Panc1 (cell line): Measurements from ENCODE around the gene RNF11. TPM values are rescaled to one million over a fixed set of nuclear protein-coding genes. Genes with fewer than 3 reads are reported as not detected.

Source experiments
- ATAC-seq: fragments of 200-7000 bp; cut with Tn5 transposase; 2 replicates; pipeline ENCODE4 v1.9.1; 2020; ENCODE audit warnings: mild to moderate bottlenecking, moderate library complexity
- BruUV-seq: library from RNA; stranded (reverse); fragments of 400-500 nt; replicated peaks from 2 replicates; lab custom pipeline; 2021; lab: Mats Ljungman, UMichigan
- CTCF ChIA-PET: fragments of 300-600 bp; sonication (Branson Sonifier 250); formaldehyde crosslinking; loops from one replicate; lab custom pipeline; 2022; ENCODE audit warnings: antibody characterized with exemption; lab: Charles Lee
- POLR2A ChIA-PET: fragments of 300-600 bp; sonication (Branson Sonifier 250); formaldehyde crosslinking; loops from one replicate; lab custom pipeline; 2022; ENCODE audit warnings: antibody characterized with exemption; lab: Charles Lee
- DNase-seq: peaks from one replicate; pipeline ENCODE4 v3.0.0-alpha.2; 2010; ENCODE audit warnings: low read depth, low spot score
- H3K27ac ChIP-seq: 2 replicates; pipeline ENCODE4 v1.5.1; 2011; ENCODE audit warnings: mild to moderate bottlenecking, low read length, inconsistent platforms
- H3K27me3 ChIP-seq: fragments of 200-500 bp; sonication (Bioruptor generic); 2 replicates; pipeline ENCODE4 v1.6.0; 2014; ENCODE audit warnings: low read length, inconsistent platforms; ENCODE audit not compliant: control insufficient read depth, insufficient read depth
- H3K36me3 ChIP-seq: fragments of 200-500 bp; sonication (Bioruptor generic); 2 replicates; pipeline ENCODE4 v1.5.1; 2014; ENCODE audit warnings: inconsistent platforms, mild to moderate bottlenecking, low read length, moderate library complexity; ENCODE audit not compliant: control insufficient read depth, insufficient read depth
- H3K4me1 ChIP-seq: 2 replicates; pipeline ENCODE4 v1.5.1; 2011; ENCODE audit warnings: inconsistent platforms, mild to moderate bottlenecking, low read length, moderate library complexity; ENCODE audit not compliant: control insufficient read depth, insufficient read depth
- H3K4me3 ChIP-seq, 2 experiments: 2 replicates each; pipeline ENCODE4 v1.5.1; 2011 to 2012; ENCODE audit warnings: low read depth in 2 of 2, low read length in 2 of 2, mild to moderate bottlenecking in 2 of 2, inconsistent platforms in 1 of 2, moderate library complexity in 1 of 2
- H3K9me3 ChIP-seq: fragments of 200-500 bp; sonication (Bioruptor generic); 2 replicates; pipeline ENCODE4 v1.5.1; 2014; ENCODE audit warnings: low read depth, mild to moderate bottlenecking, inconsistent platforms, low read length, moderate library complexity; ENCODE audit not compliant: control insufficient read depth, insufficient read depth
- POLR2AphosphoS5 ChIP-seq: IDR thresholded peaks from 2 replicates; pipeline ENCODE4 v1.6.1; 2012; ENCODE audit warnings: mild to moderate bottlenecking, low read depth, low read length, moderate library complexity
- REST ChIP-seq, 2 experiments: IDR thresholded peaks; 2 replicates each; pipeline ENCODE4 v1.6.1; 2011 to 2012; ENCODE audit warnings: low read depth in 2 of 2, control low read depth in 1 of 2, low read length in 1 of 2, mild to moderate bottlenecking in 1 of 2, moderate library complexity in 1 of 2; ENCODE audit not compliant: insufficient read depth in 1 of 2
- SIN3A ChIP-seq: IDR thresholded peaks from 2 replicates; pipeline ENCODE4 v1.6.1; 2012; ENCODE audit warnings: low read depth, mild to moderate bottlenecking, low read length, moderate library complexity, borderline replicate concordance; ENCODE audit not compliant: insufficient read depth
- TCF7L2 ChIP-seq: IDR thresholded peaks from 2 replicates; pipeline ENCODE4 v1.6.1; 2011; ENCODE audit warnings: mild to moderate bottlenecking, low read depth, low read length, inconsistent platforms
- in situ Hi-C: cut with HindIII; loops from 2 replicates; pipeline ENCODE4 v1.10.0; 2016; ENCODE audit warnings: low sequenced_read_pairs, low pct_unique_long_range_greater_than_20kb
- intact Hi-C: fragments of 100-400 bp; cut with micrococcal nuclease; formaldehyde crosslinking; loops from one replicate; pipeline ENCODE4 v1.10.0; 2022; ENCODE audit not compliant: unreplicated experiment
- total RNA-seq: library from RNA; stranded (reverse); gene quantifications from one replicate; pipeline ENCODE4 v1.2.1, GENCODE V29; 2021; ENCODE audit not compliant: unreplicated experiment
- TF ChIP-seq, protein P1 (sequence below): fragments of 450-650 bp; IDR thresholded peaks from 2 replicates; pipeline ENCODE4 v1.5.1; 2017; ENCODE audit warnings: mild to moderate bottlenecking

Gene RNF11
- total RNA-seq, 1 experiment from 2014 or later: 86.0 TPM

- ChIA-PET CTCF (interaction anchor here (0.6 kb wide), 1 partner anchor 12 kb away, joined by 3 read pairs; no protein-coding TSS in a partner anchor), POLR2A (no interaction called here)
- ATAC-seq (no peak), DNase-seq (no peak)
- in situ Hi-C loops: no loop called here
- H3K27ac ChIP-seq: no peak overlapping the region
- no TSS peak for BruUV-seq
- H3K4me3 ChIP-seq: no peak overlapping the region
- no peaks in the 10 kb centered on the region for H3K9me3 ChIP-seq
- H3K4me1 ChIP-seq: no peaks in the 10 kb centered on the region
- intact Hi-C loops: no loop called here
- H3K36me3 ChIP-seq: no peaks in the 10 kb centered on the region
- H3K27me3 ChIP-seq: no peaks in the 10 kb centered on the region
- TF ChIP-seq, protein P1, sequence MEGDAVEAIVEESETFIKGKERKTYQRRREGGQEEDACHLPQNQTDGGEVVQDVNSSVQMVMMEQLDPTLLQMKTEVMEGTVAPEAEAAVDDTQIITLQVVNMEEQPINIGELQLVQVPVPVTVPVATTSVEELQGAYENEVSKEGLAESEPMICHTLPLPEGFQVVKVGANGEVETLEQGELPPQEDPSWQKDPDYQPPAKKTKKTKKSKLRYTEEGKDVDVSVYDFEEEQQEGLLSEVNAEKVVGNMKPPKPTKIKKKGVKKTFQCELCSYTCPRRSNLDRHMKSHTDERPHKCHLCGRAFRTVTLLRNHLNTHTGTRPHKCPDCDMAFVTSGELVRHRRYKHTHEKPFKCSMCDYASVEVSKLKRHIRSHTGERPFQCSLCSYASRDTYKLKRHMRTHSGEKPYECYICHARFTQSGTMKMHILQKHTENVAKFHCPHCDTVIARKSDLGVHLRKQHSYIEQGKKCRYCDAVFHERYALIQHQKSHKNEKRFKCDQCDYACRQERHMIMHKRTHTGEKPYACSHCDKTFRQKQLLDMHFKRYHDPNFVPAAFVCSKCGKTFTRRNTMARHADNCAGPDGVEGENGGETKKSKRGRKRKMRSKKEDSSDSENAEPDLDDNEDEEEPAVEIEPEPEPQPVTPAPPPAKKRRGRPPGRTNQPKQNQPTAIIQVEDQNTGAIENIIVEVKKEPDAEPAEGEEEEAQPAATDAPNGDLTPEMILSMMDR: no peak
- TF ChIP-seq TCF7L2: no peak
- TF ChIP-seq SIN3A: no peak
- no peak for TF ChIP-seq POLR2AphosphoS5
- TF ChIP-seq REST (IDR thresholded peaks at IDR 0.05; ENCODE audit: insufficient read depth in 1 of 2, low read depth in 2 of 2, low read length in 1 of 2): no peak
These were observed 48.4 kb downstream of the RNF11 start for GRCh38 chr1:51284487-51284954.

- BruUV-seq: no TSS peak
- Histone ChIP-seq H3K27ac (no peak overlapping the region), H3K9me3 (no peaks in the 10 kb centered on the region), H3K4me1 (no peaks in the 10 kb centered on the region), H3K36me3 (no peaks in the 10 kb centered on the region), H3K27me3 (no peaks in the 10 kb centered on the region), H3K4me3 (no peak overlapping the region)
- ChIA-PET CTCF (interaction anchor here (0.6 to 0.8 kb wide), 2 partner anchors 12 kb away, joined by 3 to 10 read pairs; no protein-coding TSS in a partner anchor), POLR2A (no interaction called here)
- no peak for TF ChIP-seq REST (IDR thresholded peaks at IDR 0.05; ENCODE audit: insufficient read depth in 1 of 2, low read depth in 2 of 2, low read length in 1 of 2)
- TF ChIP-seq, protein P1: no peak
- TF ChIP-seq TCF7L2: no peak
- TF ChIP-seq SIN3A: no peak
- no peak for TF ChIP-seq POLR2AphosphoS5
- in situ Hi-C loops (no loop called here), intact Hi-C loops (no loop called here)
- no peak for ATAC-seq
- DNase-seq: no peak
These were observed 49.0 kb downstream of the RNF11 start for GRCh38 chr1:51285055-51285454.
